A673 (cell line): ENCODE results near the gene TBC1D16.

Source experiments
- CTCF ChIP-seq: fragments of 300-800, 200-600 bp; sonication (generic); conservative IDR thresholded peaks from 2 replicates; pipeline ENCODE4 v1.5.1; 2017; ENCODE audit warnings: low read depth, mild to moderate bottlenecking, antibody characterized with exemption, low read length, moderate library complexity, mixed read lengths
- EZH2 ChIP-seq: fragments of 200-600 bp; sonication (generic); IDR thresholded peaks from 2 replicates; pipeline ENCODE4 v1.6.1; 2017; ENCODE audit warnings: borderline replicate concordance, low read depth, mild to moderate bottlenecking, mixed read lengths, antibody characterized with exemption, low read length; ENCODE audit not compliant: poor library complexity, severe bottlenecking

DNA sequence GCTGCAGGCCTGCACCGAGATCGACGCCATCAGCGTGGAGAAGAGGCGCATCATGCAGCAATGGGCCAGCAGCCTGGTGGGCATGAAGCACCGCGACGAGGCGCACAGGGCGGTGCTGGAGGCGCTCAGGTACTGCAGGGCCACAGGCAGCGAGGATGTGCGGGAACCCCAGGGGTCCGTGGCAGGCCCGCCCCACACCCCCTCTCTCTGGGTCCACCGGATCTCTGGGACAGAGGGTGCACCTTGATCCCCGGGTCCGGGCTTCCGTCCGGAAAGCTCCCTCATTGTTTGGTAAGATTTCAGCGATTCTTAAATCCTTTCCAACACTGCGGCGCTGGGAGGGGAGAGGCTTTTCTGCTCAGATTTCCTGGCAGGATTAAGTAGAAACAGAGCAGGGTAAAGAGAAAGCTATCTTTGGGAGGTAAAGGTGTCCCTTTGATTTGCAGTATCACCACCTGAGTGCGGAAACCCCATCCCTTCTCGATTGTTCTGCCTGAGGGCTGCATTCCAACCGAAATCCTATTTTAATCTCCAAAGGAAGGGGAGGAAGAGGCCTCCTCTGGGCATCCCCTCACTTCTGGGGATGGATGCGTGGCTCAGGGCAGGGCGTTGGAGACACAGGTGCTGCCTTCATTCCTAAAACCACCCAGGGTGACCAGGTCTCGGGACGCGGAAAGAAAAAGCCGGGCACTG is 30.0 kb upstream of the TBC1D16 start:
- TF ChIP-seq CTCF: no peak
- no peak for TF ChIP-seq EZH2
